Neuronal stem cell (in vitro differentiated cells): ENCODE results near the gene MXI1.

Experiments used
- DNase-seq: peaks from one replicate; pipeline ENCODE4 v3.0.0-alpha.2; 2013; ENCODE audit warnings: low spot score
- H2AFZ ChIP-seq: one replicate; pipeline ENCODE4 v1.6.1; 2013; ENCODE audit warnings: mild to moderate bottlenecking, low read length, inconsistent platforms
- H2AK5ac ChIP-seq: 2 replicates; pipeline ENCODE4 v1.6.1; 2013; ENCODE audit warnings: low read depth, mild to moderate bottlenecking, inconsistent platforms, low read length, moderate library complexity, mixed read lengths
- H2BK120ac ChIP-seq: 2 replicates; pipeline ENCODE4 v1.6.1; 2013; ENCODE audit warnings: low read depth, mild to moderate bottlenecking, inconsistent platforms, low read length, moderate library complexity, mixed read lengths
- H2BK12ac ChIP-seq: one replicate; pipeline ENCODE4 v1.6.1; 2013; ENCODE audit warnings: low read length, inconsistent platforms
- H2BK15ac ChIP-seq: 2 replicates; pipeline ENCODE4 v1.6.1; 2013; ENCODE audit warnings: mild to moderate bottlenecking, low read length, inconsistent platforms, mixed read lengths
- H2BK5ac ChIP-seq: one replicate; pipeline ENCODE4 v1.6.1; 2013; ENCODE audit warnings: inconsistent platforms, mild to moderate bottlenecking, low read length, moderate library complexity
- H3K14ac ChIP-seq: one replicate; pipeline ENCODE4 v1.6.1; 2013; ENCODE audit warnings: low read length, inconsistent platforms
- H3K18ac ChIP-seq: 2 replicates; pipeline ENCODE4 v1.6.1; 2013; ENCODE audit warnings: low read length, inconsistent platforms
- H3K23ac ChIP-seq: 2 replicates; pipeline ENCODE4 v1.6.1; 2013; ENCODE audit warnings: low read depth, mild to moderate bottlenecking, mixed read lengths, low read length, inconsistent platforms; ENCODE audit not compliant: poor library complexity
- H3K27ac ChIP-seq: replicated peaks from 3 replicates; pipeline ENCODE4 v1.5.1; 2013; ENCODE audit warnings: low read length, inconsistent platforms
- H3K27me3 ChIP-seq, 3 experiments: 2 replicates each; pipeline ENCODE4 v1.6.1; 2013; ENCODE audit warnings: low read length in 3 of 3, mild to moderate bottlenecking in 2 of 3, inconsistent platforms in 1 of 3, low read depth in 1 of 3, mixed read lengths in 1 of 3, moderate library complexity in 1 of 3; ENCODE audit not compliant: control insufficient read depth in 3 of 3, insufficient read depth in 3 of 3
- H3K36me3 ChIP-seq, 2 donors: replicated peaks in 1 of 2; 2 replicates each; pipeline ENCODE4 v1.6.1; 2013; ENCODE audit warnings: low read length in 2 of 2; ENCODE audit not compliant: control insufficient read depth in 2 of 2, insufficient read depth in 2 of 2
- H3K4ac ChIP-seq: 2 replicates; pipeline ENCODE4 v1.6.1; 2013; ENCODE audit warnings: inconsistent platforms, mild to moderate bottlenecking, low read length, moderate library complexity
- H3K4me1 ChIP-seq, 2 donors: 1 replicate in 1 of 2; 2 replicates in 1 of 2; pipeline ENCODE4 v1.6.1; 2013; ENCODE audit warnings: low read length in 2 of 2, low read depth in 1 of 2; ENCODE audit not compliant: control insufficient read depth in 2 of 2, insufficient read depth in 1 of 2
- H3K4me2 ChIP-seq: one replicate; pipeline ENCODE4 v1.6.1; 2013; ENCODE audit warnings: mild to moderate bottlenecking, low read length, inconsistent platforms; ENCODE audit not compliant: insufficient read depth, poor library complexity, severe bottlenecking
- H3K4me3 ChIP-seq, 2 donors: 2 replicates each; pipeline ENCODE4 v1.5.1; 2013; ENCODE audit warnings: low read length in 2 of 2, mild to moderate bottlenecking in 2 of 2, inconsistent platforms in 1 of 2, moderate library complexity in 1 of 2
- H3K79me1 ChIP-seq: one replicate; pipeline ENCODE4 v1.6.1; 2013; ENCODE audit warnings: low read depth, mild to moderate bottlenecking, inconsistent platforms, low read length, moderate library complexity
- H3K9ac ChIP-seq: one replicate; pipeline ENCODE4 v1.6.1; 2013; ENCODE audit warnings: mild to moderate bottlenecking, low read depth, low read length, inconsistent platforms; ENCODE audit not compliant: poor library complexity
- H3K9me3 ChIP-seq, 2 donors: replicated peaks in 1 of 2; 2 replicates each; pipeline versions ENCODE3 to v1.6.1; 2013; ENCODE audit warnings: low read length in 2 of 2, mild to moderate bottlenecking in 2 of 2, inconsistent platforms in 1 of 2, low read depth in 1 of 2, mixed read lengths in 1 of 2, moderate library complexity in 1 of 2; ENCODE audit not compliant: control insufficient read depth in 2 of 2, insufficient read depth in 1 of 2
- H4K8ac ChIP-seq: one replicate; pipeline ENCODE4 v1.6.1; 2013; ENCODE audit warnings: low read depth, mild to moderate bottlenecking, inconsistent platforms, low read length, moderate library complexity
- H4K91ac ChIP-seq: one replicate; pipeline ENCODE4 v1.6.1; 2013; ENCODE audit warnings: low read length, low read depth, mild to moderate bottlenecking, inconsistent platforms; ENCODE audit not compliant: poor library complexity
- WGBS, 2 donors: extraction: QIAGEN DNeasy Blood & Tissue Kit; methylation state at CpG; one replicate each; pipeline ENCODE4 v1.1.7; 2013; ENCODE audit warnings: missing lambda C conversion rate in 2 of 2, mixed read lengths in 1 of 2; ENCODE audit not compliant: insufficient read length in 2 of 2, insufficient replicate concordance in 1 of 2; ENCODE audit errors: extremely low coverage in 2 of 2; 5-methylcytosine and 5-hydroxymethylcytosine counted together

MXI1 gene

DNA sequence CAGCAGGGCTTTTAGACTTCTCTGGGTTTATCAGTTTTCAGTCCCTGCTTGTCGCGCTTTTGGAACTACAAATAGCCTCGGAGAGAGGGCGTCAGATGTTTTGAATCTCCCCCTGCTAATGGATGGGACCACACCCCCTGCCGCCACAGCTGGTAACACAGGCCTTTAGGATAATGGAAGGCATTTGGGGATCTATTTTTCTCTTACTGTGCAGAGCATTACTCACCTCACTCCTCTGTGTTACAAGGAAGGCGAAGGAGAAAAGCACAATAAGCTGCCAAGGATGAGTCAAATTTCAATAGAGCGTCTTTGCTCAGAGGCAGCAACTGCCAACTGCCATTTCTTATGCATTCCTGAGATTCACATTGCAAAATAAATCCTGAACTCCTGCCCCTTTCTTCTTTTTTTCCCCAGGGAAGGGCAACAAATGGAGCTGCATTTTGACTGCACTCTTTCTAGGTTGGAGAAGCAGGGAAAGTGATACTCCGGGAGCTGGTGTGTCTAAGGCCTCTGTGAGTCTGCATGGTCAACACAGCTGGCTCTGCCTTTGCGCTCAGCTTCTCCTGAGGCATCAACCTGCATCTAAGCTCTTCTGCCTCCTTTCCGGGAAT, 128.8 kb downstream of the MXI1 start:
- peak overlapping the region; percentile 65 for H3K27ac ChIP-seq
- H3K9me3 ChIP-seq: no peaks in the 10 kb centered on the region
- no peak overlapping the region for H2BK5ac ChIP-seq
- H3K79me1 ChIP-seq: no peaks in the 10 kb centered on the region
- H3K4me1 ChIP-seq: peaks cover 14 to 15% of the 10 kb centered on the region in 2 donors
- no CpG with 5 or more reads among the region's 10 CpGs for WGBS, 2 donors
- H3K4me3 ChIP-seq: no peak overlapping the region
- no peak overlapping the region for H3K4ac ChIP-seq
- H4K8ac ChIP-seq: no peak overlapping the region
- no peak overlapping the region for H4K91ac ChIP-seq
- H2BK120ac ChIP-seq: no peak overlapping the region
- no peak overlapping the region for H2BK12ac ChIP-seq
- peak overlapping the region; percentile 59 for H2AFZ ChIP-seq
- no peak overlapping the region for H3K18ac ChIP-seq
- H3K36me3 ChIP-seq: no peaks in the 10 kb centered on the region
- no peak overlapping the region for H3K4me2 ChIP-seq
- H2BK15ac ChIP-seq: no peak overlapping the region
- H3K27me3 ChIP-seq: peaks cover 0 to 4% (median 0%) of the 10 kb centered on the region in 3 experiments
- no peak overlapping the region for H3K9ac ChIP-seq
- H3K14ac ChIP-seq: no peak overlapping the region
- peak; percentile 58 for DNase-seq
- H2AK5ac ChIP-seq: no peak overlapping the region
- H3K23ac ChIP-seq: no peak overlapping the region
